GM12878 (cell line): ENCODE results near the gene SGMS1.

Source experiments
- E2F4 ChIP-seq: IDR thresholded peaks from 2 replicates; pipeline ENCODE4 v1.6.1; 2012; ENCODE audit warnings: low read depth, low read length, improper control_type of control experiment
- HCFC1 ChIP-seq: fragments of 150-350 bp; IDR thresholded peaks from 2 replicates; pipeline ENCODE4 v1.6.1; 2014; ENCODE audit warnings: low read length
- JUNB ChIP-seq: IDR thresholded peaks from 2 replicates; pipeline ENCODE4 v1.6.1; 2016; ENCODE audit warnings: antibody characterized with exemption, mild to moderate bottlenecking
- POLR2AphosphoS5 ChIP-seq: IDR thresholded peaks from 2 replicates; pipeline ENCODE4 v1.6.1; 2011; ENCODE audit warnings: mild to moderate bottlenecking, low read length, inconsistent platforms
- RAD21 ChIP-seq: IDR thresholded peaks from 2 replicates; pipeline ENCODE4 v1.6.1; 2011; ENCODE audit warnings: mild to moderate bottlenecking, low read depth, low read length, moderate library complexity; ENCODE audit not compliant: insufficient read depth
- YY1 ChIP-seq: IDR thresholded peaks from 2 replicates; pipeline ENCODE4 v1.6.1; 2011; ENCODE audit warnings: low read depth, mild to moderate bottlenecking, low read length
- ZNF207 ChIP-seq: fragments of 450-650 bp; IDR thresholded peaks from 2 replicates; pipeline ENCODE4 v1.6.1; 2014; ENCODE audit warnings: antibody characterized with exemption, mild to moderate bottlenecking, borderline replicate concordance

- TF ChIP-seq JUNB, result no peak
- no peak for TF ChIP-seq RAD21
- no peak for TF ChIP-seq ZNF207
- no peak for TF ChIP-seq YY1
- no peak for TF ChIP-seq POLR2AphosphoS5
- TF ChIP-seq HCFC1, result no peak
- no peak for TF ChIP-seq E2F4
These were observed 78.8 kb downstream of the SGMS1 start for GRCh38 chr10:50544857-50545429.
